ENCODE data around the gene C2orf81. TPM values are rescaled to one million over a fixed set of nuclear protein-coding genes. Genes with fewer than 3 reads are reported as not detected.

The C2orf81 gene
- total RNA-seq, 1 experiment from 2014 or later = 0.43 TPM

DNA sequence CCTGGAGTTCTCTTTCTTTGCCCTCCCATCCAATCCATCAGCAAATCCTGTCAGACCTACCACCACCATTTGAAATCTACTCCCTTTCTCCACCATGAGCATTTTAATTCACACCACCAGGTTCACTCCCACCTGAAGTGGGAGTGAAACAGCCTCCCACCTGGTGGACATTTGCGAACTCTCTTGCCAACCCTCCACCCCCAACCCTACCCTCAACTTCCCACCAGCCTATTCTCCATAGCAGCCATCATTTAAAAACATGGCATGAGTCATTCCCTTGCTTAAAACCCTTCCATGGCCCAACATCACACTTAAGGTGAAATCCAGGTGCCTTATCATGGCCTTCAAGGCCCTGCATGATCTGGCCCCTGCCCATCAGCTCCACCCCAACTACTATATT is 16.8 kb upstream of the C2orf81 start:
- DNase-seq = no peak
- no peak overlapping the region; the same call in 1 of the 2 replicates for H3K4me3 ChIP-seq
- no peaks in the 10 kb centered on the region for H3K9me3 ChIP-seq (replicated peaks)
- peaks cover 3% of the 10 kb centered on the region; the same call in 1 of the 2 replicates for H3K36me3 ChIP-seq
- H3K27ac ChIP-seq = 0 out of 2 replicates have a peak overlapping the region, but pooled peaks have one; percentile 100
- no peaks in the 10 kb centered on the region for H3K27me3 ChIP-seq
- peaks cover 29% of the 10 kb centered on the region for H3K4me1 ChIP-seq

DNA sequence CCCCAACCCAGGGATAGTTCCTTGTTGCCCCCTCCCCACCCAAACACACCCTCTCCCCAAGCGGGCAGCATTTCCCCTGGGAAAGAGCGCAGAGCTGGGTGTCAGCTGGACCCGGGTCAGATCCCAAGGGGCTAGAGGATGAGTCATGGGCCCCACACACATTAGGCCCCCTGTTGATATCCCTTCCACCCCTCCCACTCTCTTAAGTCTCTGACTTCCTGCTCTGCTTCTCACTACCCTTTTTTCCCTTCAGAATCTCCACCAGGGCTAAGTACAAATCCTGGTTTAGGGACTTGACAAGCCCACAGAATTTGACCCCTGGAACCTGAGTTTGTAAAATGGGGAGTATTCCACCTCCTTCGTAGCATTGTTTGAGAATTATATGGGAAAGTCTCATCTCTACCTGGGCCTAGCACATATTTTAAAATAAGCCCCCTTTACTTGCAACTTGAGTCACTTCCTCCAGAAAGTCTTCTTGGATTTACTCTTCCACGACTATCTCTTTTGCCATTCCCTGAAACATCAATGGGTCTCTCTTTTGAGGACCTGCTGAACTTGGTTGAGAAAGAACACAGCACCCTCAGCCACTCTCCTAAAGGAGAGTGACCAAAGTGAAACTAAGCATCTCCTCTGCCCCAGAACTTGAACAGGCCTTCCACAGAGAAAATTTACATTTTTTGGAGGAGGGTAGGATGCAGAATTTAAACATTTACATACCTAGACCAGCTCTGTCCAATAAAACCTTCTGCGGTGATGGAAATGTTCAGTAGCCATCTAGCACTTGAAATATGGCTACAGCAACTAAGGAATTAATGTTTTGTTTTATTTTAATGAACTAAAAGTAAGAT is 15.7 kb upstream of the C2orf81 start:
- Histone ChIP-seq H3K4me3 (no peak overlapping the region), H3K36me3 (peaks cover 6% of the 10 kb centered on the region; the same call in 1 of the 2 replicates), H3K27me3 (no peaks in the 10 kb centered on the region), H3K9me3 (replicated peaks) (no peaks in the 10 kb centered on the region), H3K27ac (no peak overlapping the region), H3K4me1 (peaks cover 29% of the 10 kb centered on the region)
- no peak for DNase-seq

DNA sequence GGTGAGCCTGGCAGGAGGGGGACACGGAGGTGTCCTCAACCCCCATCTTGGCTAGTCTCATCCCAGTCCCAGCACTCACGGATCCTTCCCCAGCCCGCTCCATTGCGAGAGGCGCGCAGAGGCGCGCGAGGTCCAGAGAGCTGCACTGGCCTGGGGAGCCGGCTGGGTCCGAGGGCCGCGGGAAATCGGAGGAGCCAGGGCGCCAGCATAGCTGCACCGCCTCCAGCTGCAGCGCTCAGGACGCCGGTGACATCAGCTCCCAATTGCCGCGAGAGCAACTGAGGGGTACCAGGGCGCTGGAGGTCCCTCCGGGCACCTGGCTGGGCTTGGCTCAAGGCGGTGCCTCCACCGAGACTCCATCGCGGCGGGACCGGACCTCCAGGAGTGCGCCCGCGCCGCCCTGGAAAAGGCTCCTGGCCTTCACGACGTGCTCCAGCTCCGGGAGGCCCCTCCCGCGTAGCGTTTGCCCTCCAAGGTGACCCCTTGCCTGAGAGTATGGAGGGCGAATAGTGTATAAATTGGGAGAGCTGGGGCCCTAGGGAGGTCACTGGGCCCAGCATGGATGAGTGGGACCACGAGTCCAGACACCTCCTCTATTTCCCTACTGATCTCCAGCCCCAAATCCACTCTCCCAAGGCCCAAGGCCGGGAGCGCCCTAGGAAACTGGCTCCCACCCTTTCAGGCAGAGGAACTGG is 14.8 kb upstream of the C2orf81 start:
- H3K4me1 ChIP-seq = peaks cover 28% of the 10 kb centered on the region
- H3K9me3 ChIP-seq (replicated peaks) = no peaks in the 10 kb centered on the region
- DNase-seq = no peak
- H3K4me3 ChIP-seq = no peak overlapping the region
- H3K27me3 ChIP-seq = no peaks in the 10 kb centered on the region
- peaks cover 14% of the 10 kb centered on the region for H3K36me3 ChIP-seq
- no peak overlapping the region for H3K27ac ChIP-seq

DNA sequence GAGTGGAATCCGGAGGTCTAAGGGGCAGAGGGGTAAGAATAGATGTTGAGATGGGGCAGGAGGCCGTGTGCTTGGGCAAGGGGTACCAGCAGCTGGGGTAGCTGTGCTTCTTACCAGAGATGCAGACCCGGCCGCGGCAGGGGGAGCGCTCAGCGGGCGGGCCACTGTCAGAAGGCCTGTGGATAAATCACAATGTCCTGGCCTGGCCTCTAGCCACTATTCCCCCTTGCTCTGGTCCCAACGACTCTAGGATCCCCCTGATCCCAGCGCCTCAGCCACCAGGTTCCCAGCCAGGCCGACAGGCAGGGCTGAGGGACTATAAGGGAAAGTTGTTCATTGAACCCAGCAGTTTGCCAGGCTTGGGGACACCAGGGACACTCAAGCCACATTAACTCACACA is 9.1 kb upstream of the C2orf81 start:
- Histone ChIP-seq H3K4me3 (no peak overlapping the region), H3K27ac (no peak overlapping the region), H3K9me3 (replicated peaks) (no peaks in the 10 kb centered on the region), H3K36me3 (peaks cover 46% of the 10 kb centered on the region), H3K4me1 (no peaks in the 10 kb centered on the region), H3K27me3 (no peaks in the 10 kb centered on the region)
- DNase-seq = no peak

DNA sequence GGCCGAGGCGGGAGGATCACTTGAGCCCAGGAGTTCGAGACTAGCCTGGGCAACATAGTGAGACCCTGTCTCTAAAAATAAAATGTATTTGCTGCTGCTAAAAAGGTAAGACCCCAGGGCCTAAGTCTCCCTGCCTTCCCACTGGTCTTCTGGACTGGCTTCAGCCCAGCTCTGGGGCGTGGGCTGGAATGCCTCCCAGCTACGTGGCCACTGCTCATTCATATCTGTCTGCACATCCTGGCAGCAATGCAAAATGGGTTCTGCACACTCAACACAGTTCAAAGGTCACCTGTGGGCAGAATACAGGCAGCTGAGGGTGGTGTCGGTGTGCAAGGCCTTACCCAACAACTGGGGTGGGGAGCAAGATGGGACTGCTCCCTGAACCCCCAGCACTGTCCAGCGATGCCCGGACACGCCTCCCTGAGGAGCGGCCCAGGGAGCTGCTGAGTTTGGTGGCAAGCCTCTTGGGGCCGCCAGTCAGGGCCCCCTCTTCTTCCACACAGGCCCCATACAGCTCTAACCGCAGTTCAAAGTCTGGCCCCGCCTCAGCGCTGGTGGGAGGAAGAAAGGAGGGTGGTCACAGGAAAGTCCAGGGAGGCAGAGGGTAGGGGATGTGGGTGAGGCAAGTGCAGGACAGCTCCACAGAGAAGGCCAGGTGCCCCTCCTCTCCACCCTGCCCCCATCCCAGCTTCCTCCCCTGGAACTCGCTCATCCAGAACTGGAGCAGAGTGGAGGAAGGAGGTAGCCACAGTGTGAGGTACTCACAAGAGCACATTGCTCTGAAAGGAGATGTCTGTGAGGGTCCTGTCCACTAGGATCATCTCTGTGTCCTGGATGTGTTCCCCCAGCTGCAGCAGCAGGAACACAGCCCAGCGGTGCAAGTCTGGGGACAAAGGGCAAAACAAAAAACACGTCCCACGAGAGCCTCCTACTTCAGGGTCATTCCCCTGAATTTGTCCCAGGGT is 8.3 kb upstream of the C2orf81 start:
- no peak for DNase-seq
- no peak overlapping the region for H3K27ac ChIP-seq

DNA sequence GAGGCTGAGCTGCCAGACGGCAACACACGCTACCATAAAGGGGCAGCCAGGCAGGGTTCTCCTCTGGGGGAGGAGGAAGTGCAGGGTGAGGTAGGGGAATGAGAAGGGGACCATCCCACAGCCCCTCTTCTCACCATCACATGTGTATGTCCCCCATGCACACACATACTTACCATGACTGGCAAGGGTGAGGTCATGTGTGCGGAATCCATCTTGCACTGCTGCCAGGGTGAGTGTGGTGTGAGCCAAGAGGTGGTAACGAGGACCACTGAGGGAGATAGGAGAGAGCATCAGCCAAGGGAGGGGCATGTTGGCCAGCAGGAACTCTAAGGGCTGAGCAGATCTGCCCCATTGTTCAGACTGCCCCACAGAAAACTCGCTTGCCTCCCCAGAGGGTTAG is 7.3 kb upstream of the C2orf81 start:
- Histone ChIP-seq H3K4me1 (no peaks in the 10 kb centered on the region), H3K36me3 (peaks cover 48% of the 10 kb centered on the region), H3K9me3 (replicated peaks) (no peaks in the 10 kb centered on the region), H3K27ac (no peak overlapping the region), H3K27me3 (no peaks in the 10 kb centered on the region), H3K4me3 (no peak overlapping the region)
- DNase-seq = no peak

More for the DNA sequence above, 8.3 kb upstream of the C2orf81 start:
- H3K36me3 ChIP-seq = peaks cover 48% of the 10 kb centered on the region
- no peaks in the 10 kb centered on the region for H3K27me3 ChIP-seq
- H3K4me1 ChIP-seq = no peaks in the 10 kb centered on the region
- H3K4me3 ChIP-seq = no peak overlapping the region
- H3K9me3 ChIP-seq (replicated peaks) = no peaks in the 10 kb centered on the region

DNA sequence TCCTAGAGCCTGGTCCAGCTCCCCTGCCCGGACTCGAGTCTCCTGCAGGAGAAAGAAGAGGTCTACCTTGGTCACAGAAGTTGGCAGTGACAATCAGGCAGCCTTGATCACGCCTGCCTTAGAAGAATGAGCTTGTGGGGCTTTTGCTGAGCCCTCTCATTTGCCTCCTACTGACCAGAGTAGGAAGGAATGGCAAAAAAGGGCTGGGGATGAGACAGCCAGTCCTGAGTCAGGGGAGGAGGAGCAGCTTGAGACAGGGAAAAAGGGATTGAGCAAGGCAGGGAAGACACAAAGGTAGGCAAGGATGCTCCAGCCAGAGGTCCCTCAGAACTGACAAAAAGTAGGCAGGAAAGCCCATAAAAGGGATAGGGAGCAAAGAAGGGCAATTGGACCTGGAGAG is 6.1 kb upstream of the C2orf81 start:
- H3K36me3 ChIP-seq = peaks cover 46% of the 10 kb centered on the region
- H3K27ac ChIP-seq = no peak overlapping the region
- H3K4me1 ChIP-seq = no peaks in the 10 kb centered on the region
- no peak for DNase-seq
- H3K4me3 ChIP-seq = no peak overlapping the region
- H3K27me3 ChIP-seq = no peaks in the 10 kb centered on the region
- no peaks in the 10 kb centered on the region for H3K9me3 ChIP-seq (replicated peaks)

DNA sequence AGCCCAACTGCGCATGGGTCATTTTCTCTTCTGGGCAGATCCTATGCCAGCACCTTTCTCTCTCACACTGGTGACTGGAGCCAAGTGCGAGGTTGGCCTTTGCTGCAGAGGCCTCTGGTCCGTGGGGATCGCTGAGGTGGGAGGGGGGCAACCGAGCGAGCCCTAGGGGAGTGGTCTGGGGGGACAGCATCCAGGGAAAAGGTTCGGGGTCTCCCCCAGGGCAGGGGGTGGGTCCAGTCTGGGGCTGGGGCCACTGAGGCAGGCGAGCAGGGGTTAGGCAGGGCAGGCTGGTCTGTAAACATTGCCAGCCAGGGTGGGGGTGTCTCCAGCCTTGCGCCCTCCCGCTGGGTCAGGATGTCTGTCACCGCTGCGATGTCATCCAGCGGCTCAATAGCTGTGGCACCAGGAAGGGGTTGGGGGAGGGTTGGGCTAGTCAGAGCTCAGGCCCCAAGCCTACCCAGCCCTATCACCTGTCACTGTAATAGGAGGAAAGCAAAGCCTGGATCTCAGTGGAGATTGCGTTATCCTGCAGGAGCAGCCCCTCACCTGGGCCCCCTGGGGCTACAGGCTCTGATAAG is 4.9 kb upstream of the C2orf81 start:
- DNase-seq = no peak
- Histone ChIP-seq H3K9me3 (replicated peaks) (no peaks in the 10 kb centered on the region), H3K27me3 (no peaks in the 10 kb centered on the region), H3K4me1 (no peaks in the 10 kb centered on the region), H3K4me3 (no peak overlapping the region), H3K36me3 (peaks cover 37% of the 10 kb centered on the region), H3K27ac (no peak overlapping the region)

DNA sequence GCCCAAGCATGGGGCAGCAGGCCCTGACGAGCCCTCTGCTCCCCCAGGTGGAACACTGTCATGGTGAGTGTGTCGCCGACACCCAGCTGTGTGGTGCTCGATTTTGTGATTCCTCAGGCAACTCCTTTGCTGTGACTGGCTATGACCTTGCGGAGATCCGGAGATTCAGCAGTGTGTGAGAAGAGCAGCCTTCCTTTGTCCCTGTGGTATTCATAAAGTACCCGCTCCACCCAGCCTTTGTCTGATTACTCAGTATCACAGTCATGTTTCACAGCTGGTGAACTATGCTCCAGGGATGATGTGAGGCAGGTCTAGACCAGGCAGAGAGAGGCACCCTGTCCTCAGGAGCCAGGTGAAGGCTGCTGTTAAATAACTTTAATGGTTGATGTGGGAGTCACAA is 4.1 kb upstream of the C2orf81 start:
- H3K36me3 ChIP-seq = peaks cover 37% of the 10 kb centered on the region
- no peaks in the 10 kb centered on the region for H3K27me3 ChIP-seq
- H3K27ac ChIP-seq = no peak overlapping the region
- no peak overlapping the region for H3K4me3 ChIP-seq
- no peaks in the 10 kb centered on the region for H3K9me3 ChIP-seq (replicated peaks)
- H3K4me1 ChIP-seq = no peaks in the 10 kb centered on the region
- DNase-seq = no peak

DNA sequence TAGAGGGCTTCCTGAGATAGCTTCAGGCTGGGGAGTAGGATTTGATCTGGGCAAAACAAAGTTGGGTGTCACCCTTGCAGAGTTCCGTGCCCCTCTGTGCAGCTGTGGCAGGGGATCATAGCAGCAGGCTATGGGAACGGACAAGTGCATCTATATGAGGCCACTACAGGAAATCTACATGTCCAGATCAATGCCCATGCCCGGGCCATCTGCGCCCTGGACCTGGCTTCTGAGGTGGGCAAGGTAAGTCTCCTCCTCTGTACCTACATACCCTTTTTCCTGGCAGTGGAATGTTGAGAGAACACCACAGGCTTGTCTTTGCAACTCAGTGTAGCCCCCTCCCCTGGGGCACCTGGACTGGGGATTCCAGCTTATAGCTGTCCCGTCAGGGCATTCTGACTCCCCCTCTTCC is 3.6 kb upstream of the C2orf81 start:
- H3K36me3 ChIP-seq = peaks cover 32% of the 10 kb centered on the region
- no peaks in the 10 kb centered on the region for H3K4me1 ChIP-seq
- no peak overlapping the region for H3K4me3 ChIP-seq
- no peaks in the 10 kb centered on the region; the same call in 1 of the 2 replicates for H3K27me3 ChIP-seq
- DNase-seq = no peak
- H3K9me3 ChIP-seq (replicated peaks) = no peaks in the 10 kb centered on the region
- H3K27ac ChIP-seq = no peak overlapping the region

DNA sequence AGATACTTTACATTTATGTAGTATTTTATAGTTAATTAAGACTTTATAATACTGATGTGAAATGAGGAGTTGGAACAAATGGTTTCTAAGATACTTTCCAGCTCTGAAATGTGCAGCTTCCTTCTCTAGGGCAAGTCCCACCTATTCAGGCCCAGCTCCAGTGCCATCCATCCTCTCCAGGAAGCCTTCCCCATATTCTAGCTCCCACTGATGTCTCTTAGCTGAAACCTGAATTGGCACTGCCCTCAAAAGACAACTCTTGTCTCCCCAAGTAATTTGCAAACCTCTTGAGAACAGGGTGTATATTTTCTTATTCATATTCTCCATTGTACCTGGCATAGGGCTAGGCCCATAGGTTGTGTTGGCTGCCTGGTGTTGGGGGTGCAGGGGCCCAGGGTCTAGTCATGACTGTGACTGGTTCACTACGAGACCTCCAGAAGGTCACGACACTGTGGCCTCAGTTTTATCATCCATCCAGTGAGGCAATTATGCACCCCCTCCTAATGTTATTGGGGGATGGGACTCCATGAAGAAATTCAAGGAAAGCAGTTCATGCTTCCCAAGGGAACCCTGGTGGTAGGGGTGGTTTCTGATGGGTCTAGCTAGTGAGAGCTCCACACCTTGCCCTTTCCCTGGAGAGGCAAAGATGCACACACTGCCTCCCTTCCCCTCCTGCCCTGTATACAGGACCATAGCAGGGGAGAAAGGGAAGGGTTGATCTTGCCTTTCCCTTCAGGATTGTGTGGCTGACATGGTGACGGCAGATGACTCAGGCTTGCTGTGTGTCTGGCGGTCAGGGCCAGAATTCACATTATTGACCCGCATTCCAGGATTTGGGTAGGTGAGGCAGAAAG is 2.9 kb upstream of the C2orf81 start:
- no peak for DNase-seq
- H3K27ac ChIP-seq = no peak overlapping the region
- 0 out of 2 replicates have a peak, but pooled peaks cover 1% of the 10 kb centered on the region for H3K4me1 ChIP-seq
- no peaks in the 10 kb centered on the region for H3K9me3 ChIP-seq (replicated peaks)
- peaks cover 6% of the 10 kb centered on the region for H3K27me3 ChIP-seq
- peaks cover 26% of the 10 kb centered on the region for H3K36me3 ChIP-seq
- H3K4me3 ChIP-seq = no peak overlapping the region

DNA sequence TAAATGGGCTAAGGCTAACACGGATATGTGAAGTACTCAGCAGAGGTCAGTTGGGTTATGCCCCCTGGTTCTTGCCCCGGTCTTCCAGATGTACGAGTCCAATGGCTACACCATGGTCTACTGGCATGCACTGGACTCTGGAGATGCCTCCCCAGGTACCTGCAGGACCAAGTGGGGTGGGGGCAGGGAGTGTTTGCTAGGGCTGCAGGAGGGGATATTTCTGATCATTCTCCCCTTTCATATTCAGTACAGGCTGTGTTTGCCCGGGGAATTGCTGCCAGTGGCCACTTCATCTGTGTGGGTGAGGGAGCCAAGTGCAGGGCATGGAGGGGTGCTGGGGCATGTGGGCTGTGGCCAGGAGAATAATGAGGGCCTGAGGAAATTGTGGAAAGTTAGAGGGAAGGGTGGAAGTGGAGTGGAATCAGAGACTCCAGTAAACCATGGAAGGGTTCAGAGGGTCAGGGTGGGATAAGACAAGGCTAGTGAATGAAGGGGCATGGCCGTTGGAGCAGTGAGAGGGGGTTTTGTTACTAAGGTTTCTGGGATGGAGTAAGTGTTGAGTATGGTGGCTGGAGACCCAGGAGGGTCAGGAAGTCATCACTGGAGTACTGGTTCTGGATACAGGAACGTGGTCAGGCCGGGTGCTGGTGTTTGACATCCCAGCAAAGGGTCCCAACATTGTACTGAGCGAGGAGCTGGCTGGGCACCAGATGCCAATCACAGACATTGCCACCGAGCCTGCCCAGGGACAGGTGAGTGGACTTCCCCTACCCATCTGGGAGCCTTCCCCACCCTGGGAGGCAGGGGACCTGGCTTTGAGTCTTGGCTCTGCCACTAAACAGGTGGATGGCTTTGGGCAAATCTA is 2.0 kb upstream of the C2orf81 start:
- peaks cover 17% of the 10 kb centered on the region for H3K36me3 ChIP-seq
- DNase-seq = no peak
- H3K27me3 ChIP-seq = peaks cover 9% of the 10 kb centered on the region
- H3K4me1 ChIP-seq = peaks cover 3% of the 10 kb centered on the region; the same call in 1 of the 2 replicates
- H3K9me3 ChIP-seq (replicated peaks) = no peaks in the 10 kb centered on the region
- H3K27ac ChIP-seq = no peak overlapping the region
- H3K4me3 ChIP-seq = no peak overlapping the region

All from SJCRH30 (cell line).